Esophagus muscularis mucosa (tissue), 3 donors: ENCODE data around the gene DIAPH3.

Source experiments
- POLR2A ChIP-seq: fragments of 450-650 bp; IDR thresholded peaks from one replicate; pipeline ENCODE4 v1.6.1; 2017; ENCODE audit warnings: antibody characterized with exemption, moderate library complexity, mild to moderate bottlenecking, low read depth
- POLR2AphosphoS5 ChIP-seq, 2 donors: sonication (generic); formaldehyde crosslinking; IDR thresholded peaks; one replicate each; pipeline ENCODE4 v1.6.1; 2017; ENCODE audit warnings: antibody characterized with exemption in 2 of 2
- TF ChIP-seq, protein P1 (sequence below), 3 experiments: fragments of 200-600 bp in 2 of 3; fragments of 450-650 bp in 1 of 3; sonication (generic) in 2 of 3; IDR thresholded peaks; one replicate each; pipeline ENCODE4 v1.5.1; 2017 to 2019; ENCODE audit warnings: antibody characterized with exemption in 3 of 3, mild to moderate bottlenecking in 2 of 3, moderate library complexity in 1 of 3

DNA sequence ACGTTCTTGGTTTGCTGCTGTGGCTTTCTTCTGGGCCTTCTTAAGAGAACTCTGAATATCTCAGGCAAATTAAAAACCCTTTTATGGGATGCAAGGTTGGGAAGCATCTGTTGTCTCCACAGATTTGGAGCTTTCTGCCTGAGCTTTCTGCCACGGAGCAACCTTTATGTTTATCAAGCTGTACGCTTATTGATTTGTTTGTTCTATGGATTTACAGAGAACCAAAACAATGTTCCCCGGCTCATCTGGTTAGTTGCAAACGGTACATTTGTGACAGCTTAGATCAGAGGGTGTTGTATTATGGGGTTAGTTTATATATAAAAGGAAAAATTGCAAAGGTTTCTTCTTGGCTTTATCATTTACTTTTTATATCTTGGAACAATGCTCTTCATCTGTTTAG lies 479.6 kb downstream of the DIAPH3 start:
- TF ChIP-seq POLR2A (no peak), POLR2AphosphoS5 (IDR thresholded peaks at IDR 0.05) (no peak)
- TF ChIP-seq, protein P1, sequence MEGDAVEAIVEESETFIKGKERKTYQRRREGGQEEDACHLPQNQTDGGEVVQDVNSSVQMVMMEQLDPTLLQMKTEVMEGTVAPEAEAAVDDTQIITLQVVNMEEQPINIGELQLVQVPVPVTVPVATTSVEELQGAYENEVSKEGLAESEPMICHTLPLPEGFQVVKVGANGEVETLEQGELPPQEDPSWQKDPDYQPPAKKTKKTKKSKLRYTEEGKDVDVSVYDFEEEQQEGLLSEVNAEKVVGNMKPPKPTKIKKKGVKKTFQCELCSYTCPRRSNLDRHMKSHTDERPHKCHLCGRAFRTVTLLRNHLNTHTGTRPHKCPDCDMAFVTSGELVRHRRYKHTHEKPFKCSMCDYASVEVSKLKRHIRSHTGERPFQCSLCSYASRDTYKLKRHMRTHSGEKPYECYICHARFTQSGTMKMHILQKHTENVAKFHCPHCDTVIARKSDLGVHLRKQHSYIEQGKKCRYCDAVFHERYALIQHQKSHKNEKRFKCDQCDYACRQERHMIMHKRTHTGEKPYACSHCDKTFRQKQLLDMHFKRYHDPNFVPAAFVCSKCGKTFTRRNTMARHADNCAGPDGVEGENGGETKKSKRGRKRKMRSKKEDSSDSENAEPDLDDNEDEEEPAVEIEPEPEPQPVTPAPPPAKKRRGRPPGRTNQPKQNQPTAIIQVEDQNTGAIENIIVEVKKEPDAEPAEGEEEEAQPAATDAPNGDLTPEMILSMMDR (IDR thresholded peaks at IDR 0.05), result no peak
